H1 (cell line): ENCODE measurements around the gene DYNC1LI1. TPM values are rescaled to one million over a fixed set of nuclear protein-coding genes. Genes with fewer than 3 reads are reported as not detected.

Experiments used
- ASH2L ChIP-seq: fragments of 200-600, 300-600 bp; sonication (generic); IDR thresholded peaks from one replicate; pipeline ENCODE4 v1.7.1; 2017; ENCODE audit warnings: low read length
- CBX5 ChIP-seq: fragments of 300-800, 300-1000 bp; sonication (generic); IDR thresholded peaks from 2 replicates; pipeline ENCODE4 v1.7.1; 2016; ENCODE audit warnings: antibody characterized with exemption, low read length, low read depth
- CHD7 ChIP-seq: fragments of 300-600 bp; sonication (generic); IDR thresholded peaks from 2 replicates; pipeline ENCODE4 v1.7.1; 2012; ENCODE audit warnings: low read length, moderate library complexity, mild to moderate bottlenecking, inconsistent platforms; ENCODE audit not compliant: insufficient replicate concordance
- KDM4A ChIP-seq: IDR thresholded peaks from one replicate; pipeline ENCODE4 v1.7.1; 2012; ENCODE audit warnings: low read depth, mild to moderate bottlenecking, moderate library complexity, low read length, inconsistent platforms; ENCODE audit not compliant: severe bottlenecking
- MAFK ChIP-seq: IDR thresholded peaks from 2 replicates; pipeline ENCODE4 v1.6.1; 2012; ENCODE audit warnings: low read depth, mild to moderate bottlenecking, improper control_type of control experiment, low read length
- PHF8 ChIP-seq: fragments of 200-600 bp; sonication (generic); conservative IDR thresholded peaks from 2 replicates; pipeline ENCODE4 v1.7.1; 2012; ENCODE audit warnings: low read depth, mild to moderate bottlenecking, inconsistent platforms, low read length, moderate library complexity
- POLR2AphosphoS5 ChIP-seq: IDR thresholded peaks from 2 replicates; pipeline ENCODE4 v1.6.1; 2011; ENCODE audit warnings: low read depth, low read length
- SIRT6 ChIP-seq: IDR thresholded peaks from one replicate; pipeline ENCODE4 v1.7.1; 2012; ENCODE audit warnings: low read length, inconsistent platforms
- TAF7 ChIP-seq: optimal IDR thresholded peaks from 2 replicates; pipeline ENCODE3; 2011; ENCODE audit warnings: low read depth, mild to moderate bottlenecking, inconsistent platforms, low read length, moderate library complexity, borderline replicate concordance
- polyA plus RNA-seq, 7 experiments: library from polyadenylated mRNA; depleted of rRNA in 3 of 7; stranded (reverse) in 5 of 7; unstranded in 2 of 7; fragments of >200 nt in 5 of 7; fragments of 200-250 nt in 2 of 7; gene quantifications; 1 replicate in 5 of 7; 2 replicates in 1 of 7; 4 replicates in 1 of 7; pipeline versions ENCODE4 v1.2.1 to v1.2.3, GENCODE V29; 2011 to 2013; ENCODE audit warnings: missing spikeins in 2 of 7, mixed read lengths in 2 of 7
- total RNA-seq: library from RNA; stranded (reverse); fragmentation: NEBNext Ultra II Directional; extraction: Animal tissue kit (Norgen Biotek cat#: 25700); gene quantifications from 2 replicates; pipeline ENCODE4 v1.2.1, GENCODE V29; 2021
- TF ChIP-seq, protein P1 (sequence below), 3 experiments: IDR thresholded peaks; 1 replicate in 2 of 3; 2 replicates in 1 of 3; pipeline versions ENCODE4 v1.5.1 to v1.6.1; 2011; ENCODE audit warnings: low read length in 3 of 3, mild to moderate bottlenecking in 3 of 3, inconsistent platforms in 2 of 3, low read depth in 1 of 3, moderate library complexity in 1 of 3; ENCODE audit not compliant: insufficient read depth in 1 of 3; ENCODE audit errors: control extremely low read depth in 1 of 3

The DYNC1LI1 gene
- total and polyA plus RNA-seq, 2 of the 8 experiments (the other 6 are each of a cell fraction or from before 2014, with no cell fraction given): 13.6 to 45.1 TPM

DNA sequence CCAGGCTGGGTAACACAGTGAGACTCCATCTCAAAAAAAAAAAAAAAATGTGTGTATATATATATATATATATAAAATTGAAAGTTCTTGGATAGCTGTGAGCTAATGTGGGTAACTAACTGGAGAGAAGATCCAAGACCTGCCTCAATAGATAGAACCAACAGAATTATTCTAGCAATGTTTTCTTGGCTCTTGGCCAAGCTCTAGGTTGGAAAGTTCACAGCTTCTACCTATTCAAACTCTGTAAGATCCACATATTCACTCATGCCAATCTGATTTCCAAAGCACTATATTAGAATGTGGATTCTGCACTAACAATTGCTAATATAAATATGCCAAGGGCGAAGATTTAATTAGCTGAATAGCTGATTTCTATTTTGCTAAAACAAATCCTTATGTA is 38.2 kb downstream of the DYNC1LI1 start (continued):
- TF ChIP-seq CHD7: no peak
- TF ChIP-seq POLR2AphosphoS5: no peak
- TF ChIP-seq CBX5: no peak
- no peak for TF ChIP-seq ASH2L
- no peak for TF ChIP-seq MAFK
- no peak for TF ChIP-seq TAF7
- TF ChIP-seq, protein P1, sequence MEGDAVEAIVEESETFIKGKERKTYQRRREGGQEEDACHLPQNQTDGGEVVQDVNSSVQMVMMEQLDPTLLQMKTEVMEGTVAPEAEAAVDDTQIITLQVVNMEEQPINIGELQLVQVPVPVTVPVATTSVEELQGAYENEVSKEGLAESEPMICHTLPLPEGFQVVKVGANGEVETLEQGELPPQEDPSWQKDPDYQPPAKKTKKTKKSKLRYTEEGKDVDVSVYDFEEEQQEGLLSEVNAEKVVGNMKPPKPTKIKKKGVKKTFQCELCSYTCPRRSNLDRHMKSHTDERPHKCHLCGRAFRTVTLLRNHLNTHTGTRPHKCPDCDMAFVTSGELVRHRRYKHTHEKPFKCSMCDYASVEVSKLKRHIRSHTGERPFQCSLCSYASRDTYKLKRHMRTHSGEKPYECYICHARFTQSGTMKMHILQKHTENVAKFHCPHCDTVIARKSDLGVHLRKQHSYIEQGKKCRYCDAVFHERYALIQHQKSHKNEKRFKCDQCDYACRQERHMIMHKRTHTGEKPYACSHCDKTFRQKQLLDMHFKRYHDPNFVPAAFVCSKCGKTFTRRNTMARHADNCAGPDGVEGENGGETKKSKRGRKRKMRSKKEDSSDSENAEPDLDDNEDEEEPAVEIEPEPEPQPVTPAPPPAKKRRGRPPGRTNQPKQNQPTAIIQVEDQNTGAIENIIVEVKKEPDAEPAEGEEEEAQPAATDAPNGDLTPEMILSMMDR (IDR thresholded peaks at IDR 0.05; ENCODE audit: control extremely low read depth in 1 of 3, insufficient read depth in 1 of 3, low read depth in 1 of 3, low read length in 3 of 3): no peak
- no peak for TF ChIP-seq KDM4A
- TF ChIP-seq PHF8: no peak
- TF ChIP-seq SIRT6: no peak
